Neural progenitor cell (in vitro differentiated cells): ENCODE data around the gene FOXRED1. TPM values are rescaled to one million over a fixed set of nuclear protein-coding genes. Genes with fewer than 3 reads are reported as not detected.

Experiments
- DNase-seq: peaks from one replicate; pipeline ENCODE4 v3.0.0-alpha.2; 2016; ENCODE audit warnings: low spot score
- H2AFZ ChIP-seq: fragments of 200-600 bp; sonication (generic); replicated peaks from 2 replicates; pipeline ENCODE4 v1.6.1; 2016; ENCODE audit warnings: antibody characterized with exemption
- H3F3A ChIP-seq: fragments of 200-600 bp; sonication (generic); 2 replicates; pipeline ENCODE4 v1.6.1; 2016; ENCODE audit warnings: antibody characterized with exemption, low read depth
- H3K27ac ChIP-seq: fragments of 200-600 bp; sonication (generic); 2 replicates; pipeline ENCODE4 v1.5.1; 2016; ENCODE audit warnings: mild to moderate bottlenecking
- H3K27me3 ChIP-seq: fragments of 200-600 bp; sonication (generic); 2 replicates; pipeline ENCODE4 v1.6.1; 2016; ENCODE audit warnings: mild to moderate bottlenecking, moderate library complexity
- H3K36me3 ChIP-seq: fragments of 200-600 bp; sonication (generic); 2 replicates; pipeline ENCODE4 v1.5.1; 2016
- H3K4me1 ChIP-seq: fragments of 200-600 bp; sonication (generic); 2 replicates; pipeline ENCODE4 v1.6.1; 2016; ENCODE audit warnings: mixed run types
- H3K4me2 ChIP-seq: fragments of 200-600 bp; sonication (generic); 2 replicates; pipeline ENCODE4 v1.6.1; 2016
- H3K4me3 ChIP-seq: fragments of 200-600 bp; sonication (generic); 2 replicates; pipeline ENCODE4 v1.5.1; 2016
- H3K79me2 ChIP-seq: fragments of 200-600 bp; sonication (generic); 2 replicates; pipeline ENCODE4 v1.6.1; 2016; ENCODE audit warnings: low read depth
- H3K9ac ChIP-seq: fragments of 200-600 bp; sonication (generic); 2 replicates; pipeline ENCODE4 v1.6.1; 2016
- H3K9me3 ChIP-seq: fragments of 200-600 bp; sonication (generic); 2 replicates; pipeline ENCODE4 v1.5.1; 2016; ENCODE audit warnings: low read depth
- H4K20me1 ChIP-seq: fragments of 200-600 bp; sonication (generic); 2 replicates; pipeline ENCODE4 v1.6.1; 2016; ENCODE audit warnings: low read depth
- H3K27ac Mint-ChIP-seq: 3 replicates; pipeline ENCODE4 v1.8.0; 2021; ENCODE audit warnings: mixed read lengths
- H3K27me3 Mint-ChIP-seq: 2 replicates; pipeline ENCODE4 v1.8.0; 2022; ENCODE audit warnings: low read depth, mild to moderate bottlenecking, inconsistent platforms, moderate library complexity, mixed read lengths; ENCODE audit not compliant: insufficient read depth
- H3K36me3 Mint-ChIP-seq: 3 replicates; pipeline ENCODE4 v1.8.0; 2021; ENCODE audit warnings: mixed read lengths
- H3K4me1 Mint-ChIP-seq: 3 replicates; pipeline ENCODE4 v1.8.0; 2021; ENCODE audit warnings: mixed read lengths
- H3K4me3 Mint-ChIP-seq: 3 replicates; pipeline ENCODE4 v1.8.0; 2021; ENCODE audit warnings: mild to moderate bottlenecking, moderate library complexity, mixed read lengths
- H3K9me3 Mint-ChIP-seq: 3 replicates; pipeline ENCODE4 v1.8.0; 2020; ENCODE audit warnings: mixed read lengths
- CTCF ChIP-seq: fragments of 200-600 bp; sonication (generic); IDR thresholded peaks from 2 replicates; pipeline ENCODE4 v1.5.1; 2017; ENCODE audit warnings: antibody characterized with exemption, mild to moderate bottlenecking
- EZH2 ChIP-seq: fragments of 200-600 bp; sonication (generic); IDR thresholded peaks from 2 replicates; pipeline ENCODE4 v1.6.1; 2017; ENCODE audit warnings: antibody characterized with exemption, mild to moderate bottlenecking, moderate library complexity
- EZH2phosphoT487 ChIP-seq: fragments of 200-600 bp; sonication (generic); IDR thresholded peaks from 2 replicates; pipeline ENCODE4 v1.6.1; 2017; ENCODE audit warnings: antibody characterized with exemption
- total RNA-seq: library from RNA; depleted of rRNA; stranded (reverse); fragments of >200 nt; gene quantifications from 2 replicates; pipeline ENCODE4 v1.2.3, GENCODE V29; 2015; ENCODE audit warnings: low replicate concordance

FOXRED1 gene
- total RNA-seq, 1 donor from 2014 or later: 25.8 TPM

GRCh38 chr11:126281666-126282175 lies 12.8 kb downstream of the FOXRED1 start:
- Mint-ChIP-seq H3K27me3 (peaks cover 11% of the 10 kb centered on the region), H3K9me3 (no peaks in the 10 kb centered on the region), H3K4me1 (peaks cover 23% of the 10 kb centered on the region), H3K36me3 (peaks cover 12% of the 10 kb centered on the region), H3K4me3 (peak overlapping the region; percentile 89), H3K27ac (peak overlapping the region; percentile 76)
- Histone ChIP-seq H3K27ac (no peak overlapping the region), H2AFZ (no peak overlapping the region), H3K27me3 (peaks cover 22% of the 10 kb centered on the region), H3K9ac (no peak overlapping the region), H3K79me2 (peaks cover 5% of the 10 kb centered on the region), H4K20me1 (no peaks in the 10 kb centered on the region), H3K4me3 (peak overlapping the region; percentile 65), H3K4me2 (peak overlapping the region; percentile 89), H3K9me3 (no peaks in the 10 kb centered on the region), H3F3A (peaks cover 16% of the 10 kb centered on the region), H3K4me1 (peaks cover 7% of the 10 kb centered on the region), H3K36me3 (no peaks in the 10 kb centered on the region)
- TF ChIP-seq EZH2phosphoT487 (no peak), CTCF (no peak), EZH2 (no peak)
- DNase-seq: no peak

GRCh38 chr11:126282361-126282735 lies 13.4 kb downstream of the FOXRED1 start:
- no peak overlapping the region for H3K9ac ChIP-seq
- H4K20me1 ChIP-seq: no peaks in the 10 kb centered on the region
- H3K9me3 ChIP-seq: no peaks in the 10 kb centered on the region
- peak overlapping the region; percentile 65 for H3K4me3 ChIP-seq
- peaks cover 14% of the 10 kb centered on the region for H3K36me3 Mint-ChIP-seq
- H3K27ac Mint-ChIP-seq: peak overlapping the region; percentile 76
- peak; percentile 62 for DNase-seq
- peak overlapping the region; percentile 70 for H2AFZ ChIP-seq
- peaks cover 5% of the 10 kb centered on the region for H3K79me2 ChIP-seq
- peaks cover 22% of the 10 kb centered on the region for H3K27me3 ChIP-seq
- peaks cover 7% of the 10 kb centered on the region for H3K4me1 ChIP-seq
- TF ChIP-seq EZH2 (no peak), CTCF (no peak), EZH2phosphoT487 (no peak)
- H3K27me3 Mint-ChIP-seq: peaks cover 11% of the 10 kb centered on the region
- H3K4me1 Mint-ChIP-seq: peaks cover 23% of the 10 kb centered on the region
- peaks cover 16% of the 10 kb centered on the region for H3F3A ChIP-seq
- H3K27ac ChIP-seq: no peak overlapping the region
- H3K36me3 ChIP-seq: no peaks in the 10 kb centered on the region
- H3K9me3 Mint-ChIP-seq: no peaks in the 10 kb centered on the region
- H3K4me2 ChIP-seq: peak overlapping the region; percentile 89
- H3K4me3 Mint-ChIP-seq: peak overlapping the region; percentile 89

GRCh38 chr11:126282736-126283591 lies 14.0 kb downstream of the FOXRED1 start, which contains the start of gene TIRAP:
Gene TIRAP, plus strand, starts transcription at chr11:126283093. Its CDS starts 7,802 bp downstream, at chr11:126290895.
- H3K9ac ChIP-seq: no peak within 1 kb of the TSS
- DNase-seq: peak; percentile 64
- H3K9me3 ChIP-seq: no peaks in the 10 kb centered on the region
- TF ChIP-seq EZH2 (no peak), CTCF (peak; percentile 14)
- H3F3A ChIP-seq: peaks cover 16% of the 10 kb centered on the region
- peak within 1 kb of the TSS; percentile 89 for H3K4me3 Mint-ChIP-seq
- H4K20me1 ChIP-seq: no peaks in the 10 kb centered on the region
- H3K4me2 ChIP-seq: peak within 1 kb of the TSS; percentile 89
- peaks cover 23% of the 10 kb centered on the region for H3K4me1 Mint-ChIP-seq
- peak within 1 kb of the TSS; percentile 70 for H2AFZ ChIP-seq
- H3K79me2 ChIP-seq: peaks cover 5% of the 10 kb centered on the region
- H3K4me3 ChIP-seq: peak within 1 kb of the TSS; percentile 65
- no peaks in the 10 kb centered on the region for H3K9me3 Mint-ChIP-seq
- H3K36me3 ChIP-seq: no peaks in the 10 kb centered on the region
- H3K36me3 Mint-ChIP-seq: peaks cover 13% of the 10 kb centered on the region
- H3K27ac Mint-ChIP-seq: peak within 1 kb of the TSS; percentile 76
- H3K27me3 ChIP-seq: peaks cover 22% of the 10 kb centered on the region
- peaks cover 11% of the 10 kb centered on the region for H3K27me3 Mint-ChIP-seq
- no peak within 1 kb of the TSS for H3K27ac ChIP-seq
- H3K4me1 ChIP-seq: peaks cover 7% of the 10 kb centered on the region
